NCI-H510A (cell line): ENCODE measurements around the gene DHRS4L2.
"Not testable (repeated sequence)": the region's sequence is repeated elsewhere in the genome, so short reads cannot be mapped to it uniquely, and the experiment has no call there.

ENCODE experiments used
- DNase-seq: peaks from one replicate; lab custom pipeline; 2025; lab: John Stamatoyannopoulos, UW

DHRS4L2 gene

GRCh38 chr14:23973178-23973577 lies 15.6 kb upstream of the DHRS4L2 start:
- DNase-seq, result not testable (repeated sequence)

DNA sequence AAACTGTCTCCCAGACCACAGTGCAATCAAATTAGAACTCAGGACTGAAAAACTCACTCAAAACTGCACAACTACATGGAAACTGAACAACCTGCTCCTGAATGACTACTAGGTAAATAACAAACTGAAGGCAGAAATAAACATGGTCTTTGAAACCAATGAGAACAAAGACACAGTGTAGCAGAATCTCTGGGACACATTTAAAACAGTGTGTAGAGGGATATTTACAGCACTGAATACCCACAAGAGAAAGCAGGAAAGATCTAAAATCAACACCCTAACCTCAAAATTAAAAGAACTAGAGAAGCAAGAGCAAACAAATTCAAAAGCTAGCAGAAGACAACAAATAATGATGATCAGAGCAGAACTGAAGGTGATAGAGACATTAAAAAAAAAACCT lies 14.7 kb upstream of the DHRS4L2 start:
- DNase-seq, result not testable (repeated sequence)

- not testable (repeated sequence) for DNase-seq
These were observed 11.5 kb upstream of the DHRS4L2 start for GRCh38 chr14:23977208-23977607.

DNA sequence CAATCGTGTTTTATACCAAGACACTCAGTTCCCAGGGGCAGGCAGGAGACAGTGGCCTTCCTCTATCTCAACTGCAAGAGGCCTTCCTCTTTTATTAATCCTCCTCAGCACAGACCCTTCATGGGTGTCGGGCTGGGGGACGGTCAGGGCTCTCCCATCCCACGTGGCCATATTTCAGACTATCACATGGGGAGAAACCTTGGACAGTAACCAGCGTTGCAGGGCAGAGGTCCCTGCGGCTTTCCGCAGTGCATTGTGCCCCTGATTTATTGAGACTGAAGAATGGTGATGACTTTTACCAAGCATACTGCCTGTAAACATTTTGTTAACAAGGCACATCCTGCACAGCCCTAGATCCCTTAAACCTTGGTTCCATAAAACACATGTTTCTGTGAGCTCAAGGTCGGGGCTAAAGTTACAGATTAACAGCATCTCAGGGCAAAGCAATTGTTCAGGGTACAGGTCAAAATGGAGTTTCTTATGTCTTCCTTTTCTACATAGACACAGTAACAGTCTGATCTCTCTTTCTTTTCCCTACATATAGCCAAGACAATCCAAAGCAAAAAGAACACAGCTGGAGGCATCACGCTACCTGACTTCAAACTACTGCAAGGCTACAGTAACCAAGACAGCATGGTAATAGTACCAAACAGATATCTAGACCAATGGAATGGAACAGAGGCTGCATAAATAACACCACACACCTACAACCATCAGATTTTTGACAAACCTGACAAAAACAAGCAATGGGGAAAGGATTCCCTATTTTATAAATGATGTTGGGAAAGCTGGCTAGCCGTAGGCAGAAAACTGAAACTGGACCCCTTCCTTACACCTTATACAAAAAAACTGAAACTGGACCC lies 6.5 kb upstream of the DHRS4L2 start:
- DNase-seq, result not testable (repeated sequence)

DNA sequence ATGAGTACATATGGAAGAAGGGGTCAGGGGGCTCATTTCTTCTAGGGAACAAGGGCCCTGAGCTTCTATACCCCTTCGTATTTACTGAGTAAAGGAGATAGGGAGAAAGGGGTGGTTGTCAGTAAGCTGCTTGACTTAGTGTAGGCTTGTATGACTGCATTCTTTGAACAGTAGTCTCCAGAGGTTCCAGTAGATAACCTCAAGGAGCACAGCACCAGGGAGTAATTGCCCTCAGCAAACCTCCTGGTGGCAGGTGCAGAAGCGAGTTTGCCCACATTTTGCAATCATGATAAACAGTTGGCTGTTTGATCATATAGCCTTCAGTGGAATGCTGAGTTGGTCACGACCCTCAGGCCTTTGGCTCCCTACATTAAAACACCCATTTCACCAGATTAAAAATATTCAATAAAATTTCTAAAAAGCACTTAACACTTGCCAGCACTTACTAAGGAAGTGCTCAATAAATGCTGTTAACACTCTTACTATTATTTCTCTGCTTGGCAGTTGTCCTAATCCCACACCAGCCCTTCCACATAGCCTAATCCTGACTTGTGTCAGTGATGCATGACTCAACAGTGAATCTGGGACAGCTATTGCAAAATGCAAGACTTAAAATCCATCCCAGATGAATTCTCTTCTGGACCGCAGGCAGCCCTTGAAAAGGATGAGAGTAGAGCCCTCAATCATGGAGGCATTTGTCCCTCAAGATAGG lies 3.7 kb upstream of the DHRS4L2 start:
- no peak for DNase-seq

DNA sequence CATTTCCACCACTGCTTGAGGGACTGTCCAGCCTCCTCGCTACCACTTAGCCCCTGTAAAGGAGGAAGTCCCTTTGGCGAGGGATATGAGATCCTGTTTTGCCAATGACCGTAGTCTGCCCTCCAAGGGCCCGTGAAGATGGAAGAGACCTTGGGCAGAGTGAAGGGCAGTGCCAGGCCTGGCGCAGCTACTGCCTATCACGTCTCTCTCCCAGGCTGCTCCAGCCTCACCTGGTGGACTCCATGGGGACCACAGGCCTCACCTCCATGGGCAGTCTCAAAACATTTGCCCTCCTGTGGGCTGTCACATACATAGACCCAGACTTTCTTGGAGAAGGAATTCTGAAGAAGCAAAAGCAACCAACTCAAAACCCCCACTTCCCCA lies 514 bp upstream of the DHRS4L2 start:
- DNase-seq, result not testable (repeated sequence)

DNA sequence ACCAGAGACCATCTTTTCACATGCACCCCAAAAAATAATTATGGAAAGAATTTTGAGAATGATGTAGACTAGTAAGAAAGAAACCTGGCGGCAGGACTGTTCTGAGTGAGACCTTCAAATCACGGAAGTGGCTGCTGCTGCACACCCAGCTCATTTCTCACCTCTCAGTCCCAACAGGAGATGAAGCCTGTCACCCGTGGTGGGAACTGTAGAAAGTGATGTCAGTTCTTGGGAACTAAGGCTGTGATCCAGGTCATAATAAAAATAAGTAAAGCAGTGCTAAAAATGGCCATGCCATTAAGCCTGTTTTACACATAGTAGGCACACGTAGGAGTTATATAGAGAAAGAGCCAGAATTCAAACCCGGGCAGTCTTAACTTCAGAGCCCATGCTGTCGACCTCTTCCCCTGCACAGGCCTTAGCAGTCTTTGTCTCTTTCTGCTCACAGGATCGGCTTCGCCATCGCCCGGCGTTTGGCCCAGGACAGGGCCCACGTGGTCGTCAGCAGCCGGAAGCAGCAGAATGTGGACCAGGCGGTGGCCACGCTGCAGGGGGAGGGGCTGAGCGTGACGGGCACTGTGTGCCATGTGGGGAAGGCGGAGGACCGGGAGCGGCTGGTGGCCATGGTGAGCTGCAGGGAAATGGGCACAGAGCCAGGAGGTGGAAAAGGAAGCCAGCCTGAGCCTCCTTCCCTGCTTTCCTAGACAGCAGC lies 1.2 kb downstream of the DHRS4L2 start:
- not testable (repeated sequence) for DNase-seq

- DNase-seq, result not testable (repeated sequence)
These were observed 2.2 kb downstream of the DHRS4L2 start for GRCh38 chr14:23990961-23991360.

GRCh38 chr14:23993042-23993441 lies 4.3 kb downstream of the DHRS4L2 start:
- not testable (repeated sequence) for DNase-seq

DNA sequence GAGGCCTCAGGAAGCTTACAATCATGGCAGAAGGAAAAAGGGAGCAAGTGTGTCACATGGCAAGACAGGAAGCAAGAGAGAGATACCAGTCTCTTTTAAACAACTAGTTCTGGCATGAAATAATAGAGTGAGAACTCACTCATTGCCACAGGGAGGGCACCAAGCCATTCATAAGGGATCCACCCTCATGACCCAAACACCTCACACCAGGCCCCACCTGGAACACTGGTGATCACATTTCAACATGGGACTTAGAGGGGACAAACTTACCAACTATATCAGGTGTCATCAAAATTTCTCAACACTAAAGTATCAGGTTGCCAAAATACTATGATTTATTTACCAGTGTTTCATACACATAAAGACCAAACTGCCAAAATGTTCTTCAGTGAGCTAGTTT lies 7.3 kb downstream of the DHRS4L2 start:
- not testable (repeated sequence) for DNase-seq

GRCh38 chr14:23996825-23997224 lies 8.1 kb downstream of the DHRS4L2 start:
- not testable (repeated sequence) for DNase-seq

DNA sequence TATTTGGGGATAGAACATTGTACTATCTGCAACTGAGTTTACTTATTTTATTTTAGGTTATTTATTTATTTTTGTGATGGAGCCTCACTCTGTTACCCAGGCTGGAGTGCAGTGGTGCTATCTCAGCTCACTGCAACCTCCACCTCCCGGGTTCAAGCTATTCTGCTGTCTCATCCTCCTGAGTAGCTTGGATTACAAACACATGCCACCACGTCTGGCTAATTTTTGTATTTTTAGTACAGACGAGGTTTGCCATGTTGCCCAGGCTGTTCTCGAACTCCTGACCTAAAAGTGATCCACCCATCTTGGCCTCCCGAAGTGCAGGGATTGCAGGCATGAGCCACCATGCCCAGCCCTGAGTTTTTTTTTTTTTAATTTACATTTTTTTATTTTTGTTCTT lies 10.9 kb downstream of the DHRS4L2 start:
- not testable (repeated sequence) for DNase-seq

DNA sequence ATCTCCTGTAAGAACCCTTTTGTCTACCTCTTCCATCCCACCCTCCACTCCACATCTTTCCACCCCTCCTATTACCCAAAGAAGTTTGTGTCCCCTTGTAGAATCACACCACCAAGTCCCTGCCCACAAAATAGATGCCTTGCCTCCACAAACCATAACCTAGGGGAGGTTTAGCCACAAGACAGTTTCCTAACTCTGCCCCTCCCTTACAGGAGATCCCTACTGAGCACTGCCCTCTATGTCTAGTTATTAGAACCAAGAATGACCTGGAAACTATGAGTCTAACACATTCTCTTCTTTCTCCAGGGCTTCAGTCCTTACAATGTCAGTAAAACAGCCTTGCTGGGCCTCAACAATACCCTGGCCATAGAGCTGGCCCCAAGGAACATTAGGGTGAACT lies 12.3 kb downstream of the DHRS4L2 start:
- DNase-seq, result not testable (repeated sequence)

DNA sequence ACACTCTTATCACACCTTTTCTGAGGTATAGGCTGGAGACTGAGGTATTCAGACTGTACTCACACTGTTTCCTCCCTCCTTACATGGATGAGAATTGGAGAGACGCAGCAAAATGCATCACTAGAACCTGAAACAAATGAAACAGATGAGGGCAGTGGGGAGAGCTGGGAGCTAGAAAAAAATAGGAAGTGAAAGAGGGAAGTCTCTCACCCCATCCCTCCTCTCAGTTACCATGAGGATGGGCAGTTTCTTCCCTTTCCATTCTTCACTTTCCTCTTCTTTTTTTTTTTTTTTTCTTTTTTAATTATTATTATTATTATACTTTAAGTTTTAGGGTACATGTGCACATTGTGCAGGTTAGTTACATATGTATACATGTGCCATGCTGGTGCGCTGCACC lies 12.9 kb downstream of the DHRS4L2 start:
- DNase-seq, result not testable (repeated sequence)

- DNase-seq, result not testable (repeated sequence)
These were observed 17.7 kb downstream of the DHRS4L2 start for GRCh38 chr14:24006471-24006816.

DNA sequence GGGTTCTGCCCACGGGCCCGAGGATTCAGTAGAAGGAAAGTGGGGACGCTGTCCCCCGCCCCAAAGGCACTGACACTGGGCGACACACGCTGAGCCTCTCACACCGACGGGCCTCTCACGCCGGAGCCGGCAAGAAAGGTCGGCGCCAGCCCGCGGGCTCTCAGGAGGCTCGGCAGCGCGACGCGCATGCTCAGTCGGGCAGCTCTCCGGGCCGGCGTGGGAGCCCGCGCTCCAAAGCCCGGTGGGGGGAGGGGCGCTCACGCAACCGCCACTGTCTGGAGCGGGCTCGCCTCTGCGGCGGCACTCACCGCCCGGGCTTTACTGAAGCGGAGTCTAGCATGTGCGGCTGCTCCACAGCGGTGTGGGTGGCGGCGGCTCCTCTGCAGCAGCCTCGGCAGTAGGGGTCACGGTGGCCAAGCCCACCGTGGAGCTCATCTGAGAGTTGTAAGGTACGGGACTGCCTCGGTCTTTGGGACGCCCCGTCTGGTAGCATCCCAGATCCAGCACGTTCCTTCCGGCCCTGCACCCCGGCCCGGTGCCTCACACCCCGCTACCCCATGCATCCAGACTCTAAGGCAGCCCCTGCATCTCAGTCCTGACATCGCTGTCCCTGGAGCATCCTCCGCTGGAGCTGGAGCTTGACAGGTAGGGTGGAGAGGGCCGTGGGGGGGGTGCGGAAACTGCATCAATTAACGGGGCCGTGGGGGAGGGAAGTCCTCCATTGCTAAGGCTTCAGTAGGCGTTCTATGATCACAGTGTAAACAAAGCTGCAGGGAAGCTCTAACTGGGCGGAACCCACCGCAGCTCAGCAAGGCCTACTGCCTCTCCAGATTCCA lies 18.3 kb downstream of the DHRS4L2 start:
- peak; percentile 21 for DNase-seq

GRCh38 chr14:24011051-24011450 lies 22.3 kb downstream of the DHRS4L2 start:
- DNase-seq, result no peak

GRCh38 chr14:24012726-24013273 lies 24.1 kb downstream of the DHRS4L2 start:
- DNase-seq, result not testable (repeated sequence)

DNA sequence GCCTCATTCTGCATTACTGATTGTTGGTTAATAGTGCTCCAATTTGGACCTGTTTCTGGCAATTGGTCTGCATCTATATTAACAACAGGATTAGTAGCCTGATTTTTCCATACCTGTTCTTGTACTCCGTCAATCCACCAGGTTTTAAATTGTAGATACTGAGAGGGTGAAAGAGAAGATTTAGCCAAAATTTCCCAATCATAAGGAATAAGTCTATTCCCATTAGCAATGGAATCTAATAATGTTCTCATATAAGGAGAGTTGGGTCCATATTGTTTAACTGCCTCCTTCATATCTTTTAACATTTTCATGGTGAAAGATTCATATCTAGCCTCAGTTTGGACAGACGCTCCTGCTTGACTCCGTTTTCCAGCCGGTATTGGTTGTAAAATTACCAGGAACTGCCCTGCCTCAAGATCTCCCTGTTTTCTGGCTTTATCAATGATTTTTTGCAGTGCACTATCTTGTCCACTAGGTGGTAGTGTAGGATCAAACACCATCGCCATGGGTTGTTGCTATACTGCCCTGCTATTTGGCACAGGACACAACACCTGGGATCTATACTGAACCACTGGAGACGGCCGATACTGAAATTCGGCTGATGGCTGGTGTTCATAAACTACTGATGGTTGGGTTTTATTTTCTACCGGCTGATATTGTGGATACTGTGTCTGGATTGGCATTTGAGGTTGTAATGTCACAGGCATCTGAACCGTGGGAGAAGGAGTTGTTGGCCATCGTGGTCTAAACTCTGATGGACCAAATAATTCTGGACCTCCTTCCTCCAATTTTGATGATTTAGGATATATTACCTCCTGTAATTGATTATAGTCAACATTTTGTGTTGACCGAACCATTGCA lies 25.2 kb downstream of the DHRS4L2 start:
- DNase-seq, result peak; percentile 11

- DNase-seq, result not testable (repeated sequence)
These were observed 27.0 kb downstream of the DHRS4L2 start for GRCh38 chr14:24015745-24016144.
